Liver (tissue), 3 donors: ENCODE results near the gene EYA3.

Source experiments
- CTCF ChIP-seq: fragments of 150-350 bp; IDR thresholded peaks from 2 replicates; pipeline ENCODE4 v1.5.1; 2017; ENCODE audit warnings: improper control_type of control experiment, low read depth, low read length; ENCODE audit not compliant: missing input control
- EGR1 ChIP-seq, 2 donors: IDR thresholded peaks; 2 replicates each; pipeline ENCODE4 v1.6.1; 2016 to 2018; ENCODE audit warnings: antibody characterized with exemption in 2 of 2, low read depth in 2 of 2
- FOXA1 ChIP-seq: IDR thresholded peaks from 2 replicates; pipeline ENCODE4 v1.6.1; 2016; ENCODE audit warnings: antibody characterized with exemption
- GABPA ChIP-seq, 2 donors: IDR thresholded peaks in 1 of 2; conservative IDR thresholded peaks in 1 of 2; 2 replicates each; pipeline ENCODE4 v1.6.1; 2016; ENCODE audit warnings: antibody characterized with exemption in 2 of 2, mild to moderate bottlenecking in 1 of 2, moderate library complexity in 1 of 2
- REST ChIP-seq: IDR thresholded peaks from 2 replicates; pipeline ENCODE4 v1.6.1; 2016; ENCODE audit warnings: antibody characterized with exemption, mild to moderate bottlenecking
- TAF1 ChIP-seq: conservative IDR thresholded peaks from 2 replicates; pipeline ENCODE4 v1.6.1; 2016; ENCODE audit warnings: antibody characterized with exemption, mild to moderate bottlenecking
- YY1 ChIP-seq: IDR thresholded peaks from 2 replicates; pipeline ENCODE4 v1.6.1; 2016; ENCODE audit warnings: antibody characterized with exemption, mild to moderate bottlenecking
- ZBTB33 ChIP-seq: IDR thresholded peaks from 2 replicates; pipeline ENCODE4 v1.6.1; 2016; ENCODE audit warnings: antibody characterized with exemption
- donor health status: healthy.
- donor health status: healthy.

- TF ChIP-seq CTCF = no peak
- TF ChIP-seq REST = no peak
- TF ChIP-seq TAF1 = no peak
- TF ChIP-seq ZBTB33 = no peak
- no peak for TF ChIP-seq GABPA (IDR thresholded peaks at IDR 0.05 in 1 of 2, conservative IDR thresholded peaks at IDR 0.05 in 1 of 2)
- no peak for TF ChIP-seq YY1
- TF ChIP-seq EGR1 (IDR thresholded peaks at IDR 0.05; ENCODE audit: low read depth in 2 of 2) = no peak
- TF ChIP-seq FOXA1 = no peak
These were observed 47.2 kb upstream of the EYA3 start for GRCh38 chr1:28135371-28136168.
